GM21515 (cell line): ENCODE data around the gene BIRC5.
A peak's percentile ranks its signal among the peaks of the same experiment; 100 is the strongest.
"Not testable (repeated sequence)": the region's sequence is repeated elsewhere in the genome, so short reads cannot be mapped to it uniquely, and the experiment has no call there.

Source experiments
- ATAC-seq: cut with Tn5 transposase; IDR thresholded peaks from one replicate; pipeline ENCODE4 v1.9.1; 2021; ENCODE audit not compliant: unreplicated experiment

Gene BIRC5

DNA sequence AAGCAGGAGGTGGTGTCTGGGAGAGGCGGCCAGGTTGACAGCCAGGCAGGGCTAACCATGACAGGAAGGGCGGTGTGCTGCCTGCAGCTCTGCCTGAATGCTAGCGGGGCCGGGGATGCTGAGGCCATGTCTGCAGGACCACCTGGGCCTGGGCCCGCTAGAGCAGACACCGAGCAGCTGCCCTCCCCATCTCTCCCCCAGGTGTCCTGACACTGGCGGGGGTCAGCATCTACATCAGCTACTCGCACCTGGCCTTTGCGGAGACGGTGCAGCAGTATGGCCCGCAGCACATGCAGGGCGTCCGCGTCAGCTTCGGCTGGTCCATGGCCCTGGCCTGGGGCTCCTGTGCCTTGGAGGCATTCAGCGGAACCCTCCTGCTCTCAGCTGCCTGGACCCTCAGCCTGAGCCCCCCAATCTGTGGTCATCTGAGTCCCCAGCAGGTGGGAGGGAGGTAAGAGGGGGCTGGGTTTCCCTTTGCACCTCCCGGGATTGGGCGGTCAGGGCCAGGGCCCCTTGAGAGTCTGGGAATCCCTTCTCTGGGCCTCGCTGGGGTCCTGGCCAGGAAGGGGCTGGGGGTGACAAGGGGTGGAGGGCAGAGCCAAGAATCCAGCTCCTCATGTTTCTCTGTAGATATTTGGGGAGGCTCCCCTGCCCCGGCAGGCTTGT lies 24.9 kb downstream of the BIRC5 start:
- no peak for ATAC-seq

DNA sequence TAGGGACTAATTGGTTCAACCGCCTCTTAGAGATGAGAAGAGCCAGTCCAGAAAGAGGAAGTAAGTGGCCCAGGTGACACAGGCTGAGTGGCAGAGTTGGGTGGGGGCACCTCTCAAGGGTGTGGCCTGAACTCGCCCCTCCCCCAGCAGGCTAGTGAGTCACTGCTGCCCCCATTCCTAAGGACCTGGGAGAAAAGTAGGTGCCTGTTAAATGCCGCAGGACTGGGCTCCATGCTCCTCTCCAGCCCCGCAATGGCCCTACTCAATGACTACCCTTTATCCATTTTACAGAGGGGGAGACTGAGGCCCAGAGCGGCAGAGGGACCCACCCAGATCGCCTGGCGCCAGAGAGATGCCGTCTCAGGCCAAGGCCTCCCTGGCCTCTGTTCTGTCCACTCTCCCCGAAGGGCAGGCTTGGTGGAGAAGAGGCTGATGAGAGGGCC lies 25.5 kb downstream of the BIRC5 start:
- no peak for ATAC-seq

GRCh38 chr17:78240012-78240655 lies 26.1 kb downstream of the BIRC5 start:
- no peak for ATAC-seq

DNA sequence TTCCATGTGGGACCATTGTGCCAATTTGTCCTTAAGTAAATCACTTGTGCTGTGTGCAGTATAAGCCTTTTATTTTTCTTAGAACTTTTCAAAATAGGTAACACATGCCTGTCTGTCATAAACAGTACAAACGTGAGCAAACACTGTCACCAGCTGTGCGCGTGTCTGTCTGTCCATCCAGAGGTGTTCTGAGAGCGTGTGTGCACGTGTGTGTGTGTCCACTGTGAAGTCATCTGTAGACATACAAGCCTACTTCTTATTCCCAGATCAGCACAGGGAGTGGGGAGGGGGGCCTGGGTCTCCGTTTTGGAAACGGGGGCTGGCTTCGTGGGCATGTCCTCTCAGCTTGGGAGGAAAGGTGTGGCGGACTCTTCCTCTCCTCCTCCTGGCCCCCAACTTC lies 26.8 kb downstream of the BIRC5 start:
- no peak for ATAC-seq

GRCh38 chr17:78241277-78242023 lies 27.4 kb downstream of the BIRC5 start:
- ATAC-seq = no peak

GRCh38 chr17:78242024-78242742 lies 28.1 kb downstream of the BIRC5 start:
- ATAC-seq = no peak

DNA sequence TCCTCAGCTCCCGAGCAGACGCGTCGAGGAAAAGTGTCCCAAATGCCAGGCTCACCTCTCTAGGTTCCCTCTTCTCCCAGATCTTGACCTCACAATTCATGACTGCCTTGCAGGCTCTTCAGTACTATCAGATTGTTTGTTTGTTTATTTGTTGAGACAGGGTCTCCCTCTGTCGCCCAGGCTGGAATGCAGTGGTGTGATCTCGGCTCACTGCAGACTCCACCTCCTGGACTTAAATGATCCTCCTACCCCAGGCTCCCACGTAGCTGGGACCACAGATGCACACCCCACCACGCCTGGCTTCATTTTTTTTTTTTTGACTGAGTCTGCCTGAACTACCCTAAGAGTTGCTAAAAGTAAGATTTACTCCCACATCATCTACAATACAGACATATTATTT lies 33.3 kb downstream of the BIRC5 start:
- ATAC-seq = no peak

GRCh38 chr17:78248051-78248914 lies 34.2 kb downstream of the BIRC5 start:
- no peak for ATAC-seq

DNA sequence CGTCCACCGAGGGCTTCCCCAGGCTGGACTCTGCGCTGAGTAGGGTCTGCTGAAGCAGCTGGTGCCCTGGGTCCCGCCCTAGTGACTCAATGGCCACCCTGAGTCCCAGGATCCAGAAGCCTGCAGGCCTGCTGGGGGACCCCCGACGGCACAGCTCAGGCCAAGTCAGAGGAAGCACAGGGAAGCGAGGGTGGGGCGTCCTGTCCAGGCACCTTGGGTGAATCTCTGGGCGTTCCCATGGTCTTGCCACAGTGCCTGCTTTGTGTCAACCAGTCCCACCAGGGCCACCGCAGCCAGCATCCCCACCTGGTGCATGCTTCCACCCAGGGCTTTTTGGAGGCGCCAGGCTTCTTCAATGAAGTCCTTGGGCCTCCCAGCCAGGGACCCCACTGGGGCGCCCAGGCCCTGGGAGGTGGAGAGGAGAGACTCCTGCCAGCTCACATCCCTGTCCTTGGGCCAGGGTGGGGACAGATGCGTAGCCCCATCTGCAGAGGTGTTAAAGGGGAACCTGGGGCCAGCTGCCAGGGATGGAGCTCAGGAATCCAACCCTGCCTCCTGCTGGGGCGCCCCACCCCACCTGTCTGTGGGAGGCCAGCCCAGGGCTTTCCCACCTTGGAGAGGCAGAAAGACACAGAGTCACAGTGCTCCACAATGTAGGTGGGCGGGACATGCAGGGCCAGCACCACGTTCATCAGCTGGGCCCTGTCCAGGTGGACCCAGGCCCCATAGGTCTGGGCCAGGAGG lies 35.2 kb downstream of the BIRC5 start:
- ATAC-seq = no peak

DNA sequence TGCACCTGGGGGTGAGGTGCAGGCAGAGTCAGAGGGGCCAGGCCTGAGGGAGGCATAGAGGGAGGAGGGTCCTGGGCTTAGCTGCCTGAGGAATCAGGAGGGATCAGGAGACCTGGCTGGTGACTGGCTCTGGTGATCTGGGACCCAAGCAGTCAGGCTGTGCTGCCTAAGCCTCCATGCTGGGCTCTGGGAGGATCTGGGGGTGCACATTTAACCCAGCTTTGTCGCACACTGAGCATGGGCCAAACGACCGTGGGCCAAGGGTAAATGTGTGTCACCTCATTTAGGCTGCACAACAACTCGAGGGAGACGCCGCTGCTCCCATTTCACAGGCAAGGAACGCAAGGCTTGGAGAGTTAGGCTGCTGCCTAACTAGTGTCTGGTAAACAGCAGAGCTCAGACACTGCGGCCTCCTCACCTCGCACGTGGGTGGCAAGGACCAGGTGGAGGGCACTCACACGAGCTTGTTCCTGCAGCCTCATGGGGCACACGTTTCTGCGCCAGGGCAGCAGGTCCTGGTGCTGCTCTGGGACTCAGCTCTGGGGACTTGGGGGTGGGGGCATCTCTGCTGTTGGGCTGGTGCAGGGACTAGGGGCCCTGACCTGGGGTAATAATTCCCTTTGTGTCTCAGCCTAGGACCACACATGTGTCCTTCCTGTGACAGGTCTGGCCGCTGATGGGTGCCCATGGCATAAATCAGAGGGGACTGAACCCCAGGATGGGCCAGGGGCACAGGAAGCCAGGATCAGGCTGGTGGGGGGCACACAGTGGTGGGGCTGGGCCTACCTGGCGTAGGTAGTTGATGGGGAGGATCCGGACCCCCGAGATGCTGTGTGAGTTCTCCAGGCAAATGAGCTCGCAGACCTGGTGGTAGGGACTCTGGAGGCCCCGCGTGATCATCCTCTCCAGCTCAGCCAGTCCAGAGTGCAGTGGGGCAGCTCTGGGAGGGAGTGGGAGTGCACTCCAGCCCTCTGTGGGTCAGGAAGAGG lies 36.1 kb downstream of the BIRC5 start:
- no peak for ATAC-seq

- peak; percentile 54 for ATAC-seq
These were observed 37.1 kb downstream of the BIRC5 start for GRCh38 chr17:78250891-78251772.

- ATAC-seq = no peak
These were observed 37.7 kb downstream of the BIRC5 start for GRCh38 chr17:78251773-78252103.

DNA sequence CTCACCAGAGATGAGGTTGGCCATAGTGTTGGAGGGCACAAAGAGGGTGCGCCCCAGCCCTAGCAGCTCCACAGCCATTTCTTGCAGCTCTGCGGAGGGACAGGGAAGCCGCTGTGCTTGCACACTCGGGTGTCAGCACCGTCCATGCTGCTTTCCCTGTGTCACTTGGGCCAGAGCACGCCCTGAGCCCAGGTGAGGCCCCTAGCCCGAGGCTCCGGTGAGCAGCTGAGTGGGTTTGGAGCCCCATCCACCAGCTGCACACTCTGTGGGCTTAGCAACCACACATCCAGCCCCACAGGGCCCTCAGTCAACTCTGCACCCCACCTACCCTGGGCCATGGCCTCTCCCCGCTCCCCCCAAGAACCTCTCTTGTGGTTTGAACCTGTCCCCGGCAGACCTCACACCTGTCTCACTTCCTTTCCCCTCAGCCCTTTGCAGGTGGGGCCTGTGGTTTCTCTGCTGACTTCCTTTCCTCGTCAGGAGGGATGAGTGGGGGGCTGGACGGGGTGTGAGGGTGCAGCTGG lies 38.1 kb downstream of the BIRC5 start:
- ATAC-seq = peak; percentile 35

DNA sequence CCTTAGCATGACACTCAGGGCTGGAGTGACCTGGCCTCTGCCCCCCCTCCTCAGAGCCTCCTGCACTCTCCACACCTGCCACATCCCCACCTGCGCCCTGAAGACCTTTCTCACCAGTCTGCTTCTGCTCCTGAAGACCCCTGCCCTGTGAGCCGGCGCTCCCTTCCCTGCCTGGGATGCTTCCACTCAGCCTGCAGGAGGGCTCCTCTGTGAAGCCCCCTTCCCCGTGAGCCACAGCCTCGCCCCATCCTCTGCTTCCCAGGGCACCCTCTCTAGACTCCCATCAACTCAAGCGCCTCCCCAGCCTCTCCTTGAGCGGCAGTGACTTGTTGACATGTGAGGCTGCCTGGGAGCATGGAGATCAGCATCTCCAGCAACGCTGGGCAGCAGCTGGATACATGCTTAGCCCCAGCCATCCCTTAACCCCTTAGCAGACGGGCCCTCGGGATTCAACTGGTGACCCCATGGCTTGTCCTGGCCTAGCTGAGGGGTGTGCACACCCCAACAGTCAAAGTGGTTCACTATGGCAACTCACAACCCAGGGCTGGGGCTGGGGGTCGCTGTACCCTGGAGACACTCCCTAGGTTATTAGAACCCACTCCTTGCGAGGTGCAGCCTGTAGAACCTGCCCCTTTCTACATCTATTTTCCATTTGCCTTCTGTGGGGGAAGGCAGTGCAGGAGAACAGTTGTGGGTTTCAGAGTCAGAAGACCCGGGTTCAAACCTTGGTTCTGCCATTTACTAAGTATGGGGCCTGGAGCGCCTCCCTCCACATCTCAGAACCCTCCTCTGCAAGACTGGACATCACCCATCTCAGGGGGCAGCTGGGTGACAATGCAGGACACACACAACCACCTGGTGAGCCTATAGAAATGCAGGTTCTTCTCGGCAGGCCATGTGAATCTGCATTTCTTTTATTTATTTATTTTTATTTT lies 38.9 kb downstream of the BIRC5 start:
- no peak for ATAC-seq

- not testable (repeated sequence) for ATAC-seq
These were observed 39.5 kb downstream of the BIRC5 start for GRCh38 chr17:78253636-78253945.

- ATAC-seq = peak; percentile 44
These were observed 40.1 kb downstream of the BIRC5 start for GRCh38 chr17:78253946-78254672.
